ENCODE results near the gene CALB2.

Gene CALB2

DNA sequence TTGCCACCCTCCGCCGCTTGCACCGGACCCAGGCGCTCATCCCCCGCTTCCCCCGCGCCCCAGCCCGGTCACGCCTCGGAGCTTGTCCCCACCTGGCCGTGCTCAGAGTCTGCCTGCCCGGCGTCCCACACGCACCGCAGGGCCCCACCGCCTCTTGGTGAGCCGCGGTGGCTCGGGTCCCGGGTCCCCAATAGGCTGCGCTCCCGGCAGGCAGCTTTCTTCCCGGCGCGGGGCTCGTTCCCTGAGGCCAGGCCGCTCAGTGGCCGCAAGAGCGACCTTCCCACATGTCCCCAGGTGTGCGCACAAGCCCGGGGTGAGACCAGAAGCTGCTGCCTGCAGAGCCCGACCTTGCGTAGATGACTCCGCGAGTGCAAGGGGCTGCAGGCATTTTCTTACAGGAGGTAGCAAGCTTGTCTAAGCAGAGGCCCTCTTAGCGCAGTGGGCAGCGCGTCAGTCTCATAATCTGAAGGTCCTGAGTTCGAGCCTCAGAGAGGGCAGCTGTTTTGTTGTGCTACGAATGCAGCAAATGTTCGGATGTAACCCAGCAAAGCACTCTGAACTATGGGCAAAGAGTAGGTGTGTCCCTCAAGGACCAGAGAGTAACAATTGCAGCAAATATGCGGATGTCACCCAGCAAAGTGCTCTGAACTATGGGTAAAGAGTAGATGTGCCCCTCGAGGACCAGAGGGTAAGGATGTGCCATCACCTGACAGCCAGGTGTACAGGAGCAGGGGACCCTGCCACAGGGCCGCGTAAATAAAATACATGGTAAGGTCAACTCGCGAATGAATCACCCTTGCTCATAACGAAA, 67.8 kb downstream of the CALB2 start:
- peak in 3 of 56 donors; percentile 3 to 7 (median 4) for DNase-seq

DNA sequence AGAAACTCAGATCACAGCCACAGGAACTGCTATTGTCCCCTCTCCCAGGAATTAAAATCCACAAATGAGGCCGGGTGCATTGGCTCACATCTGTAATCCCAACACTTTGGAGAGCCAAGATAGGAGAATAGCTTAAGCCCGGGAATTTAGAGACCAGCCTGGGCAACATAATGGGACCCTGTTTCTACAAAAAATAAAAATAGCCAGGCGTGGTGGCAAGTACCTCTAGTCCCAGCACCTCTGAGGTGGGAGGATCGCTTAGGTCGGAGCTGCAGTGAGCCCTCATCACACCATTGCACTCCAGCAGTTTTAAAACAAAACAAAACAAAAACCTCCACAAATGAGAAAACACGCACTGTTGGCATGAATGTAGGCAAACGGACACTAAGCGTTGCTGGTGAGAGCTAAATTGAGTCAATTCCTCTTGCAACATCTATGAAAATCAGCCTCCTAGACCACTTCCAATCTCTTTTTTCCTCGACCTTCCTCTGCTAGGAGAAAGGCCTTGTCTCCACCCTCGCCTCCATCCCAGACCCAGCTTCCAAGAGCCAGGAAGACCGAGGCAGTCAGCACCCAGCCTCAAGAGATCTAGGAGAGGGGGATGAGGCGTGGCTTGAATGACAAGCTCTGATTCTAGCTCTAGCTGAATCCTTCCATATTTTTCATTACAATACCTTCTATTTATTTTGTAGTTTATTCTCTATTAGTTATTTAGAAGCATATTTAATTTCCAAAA, 68.5 kb downstream of the CALB2 start:
- DNase-seq = no peak

DNA sequence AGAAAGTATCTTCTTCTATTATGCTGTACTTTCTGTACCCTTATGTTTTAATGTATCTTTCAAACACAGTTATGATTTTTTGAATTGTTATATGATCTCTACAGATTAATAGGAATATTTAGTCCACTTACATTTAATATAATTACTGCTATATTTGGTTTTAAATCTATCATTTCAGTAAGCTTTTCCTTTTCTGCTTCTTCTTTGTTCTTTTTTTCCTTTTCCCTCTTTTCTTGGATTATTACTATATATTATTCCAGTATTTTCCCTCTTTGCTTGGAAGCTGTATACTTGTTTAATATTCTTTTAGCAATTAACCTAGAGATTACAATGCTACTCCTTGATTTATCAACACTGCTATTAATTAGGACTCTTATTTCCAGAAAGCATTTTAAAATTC, 69.9 kb downstream of the CALB2 start:
- no peak for DNase-seq

DNA sequence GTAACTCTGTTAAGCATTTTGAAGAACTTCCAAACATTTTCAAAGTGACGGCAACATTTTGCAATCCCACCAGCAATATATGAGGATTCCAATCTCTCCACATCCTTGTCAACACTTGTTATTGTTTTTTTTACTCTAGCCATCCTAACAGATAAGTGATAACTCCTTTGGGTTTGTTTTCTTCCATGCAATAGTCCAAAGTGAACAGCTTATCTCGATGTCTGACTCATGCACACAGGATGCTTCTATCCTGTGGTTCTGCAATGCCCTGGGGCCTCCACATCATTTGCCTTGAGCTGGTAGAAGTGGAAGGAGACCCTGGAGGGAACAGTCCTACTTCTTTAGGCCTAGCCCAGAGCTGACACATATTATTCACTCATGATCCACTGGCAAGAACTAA, 70.4 kb downstream of the CALB2 start:
- DNase-seq = no peak

DNA sequence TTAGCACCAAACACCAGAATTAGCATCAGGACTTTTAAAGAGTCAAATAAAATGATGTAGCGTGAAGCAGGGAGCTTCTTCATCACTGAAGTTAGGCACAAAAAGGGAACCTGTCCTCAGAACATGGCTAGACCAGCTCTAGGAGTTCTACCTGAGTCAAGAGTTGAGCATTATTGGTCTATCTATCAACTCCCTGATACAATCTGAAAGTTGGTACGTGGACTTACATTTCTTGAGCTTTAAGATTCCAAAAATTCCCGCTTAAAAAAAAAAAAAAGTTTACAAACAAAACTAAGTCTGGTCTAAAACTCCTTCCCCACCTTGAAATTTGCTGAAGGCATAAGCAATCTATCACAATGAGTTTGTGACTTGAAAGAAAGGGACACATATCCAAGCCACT, 71.1 kb downstream of the CALB2 start:
- no peak for DNase-seq

DNA sequence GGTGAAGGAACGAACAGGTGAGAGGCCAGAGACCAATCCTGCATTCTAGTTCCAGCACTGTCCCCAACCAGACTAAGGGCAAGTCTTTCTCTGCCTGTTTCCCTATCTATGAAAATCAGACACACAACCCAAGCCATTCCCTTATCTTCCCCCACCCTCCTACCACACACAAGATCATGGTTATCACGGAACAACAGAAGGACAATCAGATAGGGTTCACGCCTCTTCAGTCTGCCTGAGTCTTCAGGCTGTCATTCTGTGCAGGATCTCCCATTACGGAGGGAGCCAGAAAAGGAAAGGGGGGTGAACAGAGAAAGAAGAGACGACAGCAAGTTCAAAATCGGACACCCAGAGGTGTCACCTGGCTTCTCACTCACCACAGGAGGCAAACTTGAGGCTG, 72.2 kb downstream of the CALB2 start:
- no peak for DNase-seq

DNA sequence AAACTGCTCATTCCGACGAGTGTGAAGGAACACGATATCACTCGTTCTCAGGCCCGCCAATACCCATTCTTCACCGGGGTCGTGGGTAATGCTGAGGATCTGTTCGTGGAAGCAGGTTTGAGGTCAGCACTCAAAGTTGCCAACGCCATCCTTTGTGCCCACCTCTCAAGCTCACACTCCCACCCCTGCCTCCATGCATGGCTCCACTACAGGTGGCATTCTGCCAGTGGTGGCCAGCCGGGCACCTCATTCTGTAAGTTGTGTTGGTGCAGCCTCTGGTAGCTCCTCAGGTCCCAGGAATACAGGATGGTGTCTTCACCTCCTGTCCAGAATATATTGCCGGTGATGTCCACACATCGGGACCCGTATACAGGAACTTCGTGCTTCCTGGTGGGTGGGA, 72.7 kb downstream of the CALB2 start:
- DNase-seq = no peak

DNA sequence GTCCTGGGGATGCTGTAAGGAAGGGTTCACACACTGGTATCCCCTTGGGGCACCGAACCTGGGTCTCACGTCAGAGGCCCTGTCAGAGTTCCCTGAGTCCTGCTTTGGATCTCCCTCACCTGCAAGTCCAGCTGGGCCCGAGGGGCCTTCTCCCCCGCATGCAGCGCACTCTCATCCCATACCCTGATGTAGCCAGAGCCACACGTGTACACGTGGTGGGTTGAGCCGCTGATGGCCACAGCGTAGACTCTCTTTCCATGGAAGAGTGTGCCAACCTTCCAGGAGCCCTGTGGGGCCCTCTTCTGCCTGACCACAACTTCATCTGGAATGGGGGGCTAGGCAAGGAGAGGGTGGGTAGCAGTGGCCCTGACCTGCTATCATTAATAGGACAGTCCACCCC, 73.5 kb downstream of the CALB2 start:
- DNase-seq = no peak

DNA sequence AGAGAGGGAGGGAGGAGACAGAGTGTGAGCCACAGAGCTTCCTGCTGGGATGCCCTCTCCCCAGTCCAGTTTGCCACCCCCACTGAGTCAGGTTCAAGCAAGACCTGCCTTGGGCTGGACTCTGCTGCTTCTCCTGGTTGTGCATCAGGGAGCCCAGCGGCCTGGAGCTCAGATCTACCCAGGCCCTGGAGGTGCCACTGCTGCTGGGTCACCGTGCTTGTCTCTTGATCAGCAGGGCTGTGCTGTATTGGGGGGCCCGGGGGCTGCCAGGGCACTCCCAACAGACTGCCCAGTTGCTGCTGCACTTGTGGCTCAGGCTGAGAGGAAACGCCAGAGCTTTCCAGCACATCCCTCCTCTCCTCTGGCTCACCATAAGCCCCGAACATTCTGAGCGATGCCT, 74.4 kb downstream of the CALB2 start:
- DNase-seq = no peak

DNA sequence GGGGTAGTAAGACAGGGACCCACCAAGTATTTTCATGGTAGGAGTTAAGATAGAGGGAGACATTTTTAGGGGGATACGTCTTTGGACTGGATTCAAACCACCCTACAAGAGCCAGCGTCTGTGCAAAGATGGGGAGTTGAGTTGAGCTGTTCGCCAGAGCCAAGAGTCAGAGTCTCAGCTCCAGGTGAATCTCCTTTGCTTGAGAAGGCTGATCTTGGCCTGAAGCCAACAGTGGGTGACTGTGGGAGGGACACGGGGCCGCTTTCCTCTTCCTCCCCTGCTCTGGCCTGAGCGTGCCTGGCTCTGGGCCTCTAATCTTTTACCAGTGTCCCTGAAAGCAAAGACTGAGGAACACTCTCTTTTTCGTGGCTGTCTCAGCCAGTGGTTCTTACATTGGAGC, 78.0 kb downstream of the CALB2 start:
- no peak for DNase-seq

DNA sequence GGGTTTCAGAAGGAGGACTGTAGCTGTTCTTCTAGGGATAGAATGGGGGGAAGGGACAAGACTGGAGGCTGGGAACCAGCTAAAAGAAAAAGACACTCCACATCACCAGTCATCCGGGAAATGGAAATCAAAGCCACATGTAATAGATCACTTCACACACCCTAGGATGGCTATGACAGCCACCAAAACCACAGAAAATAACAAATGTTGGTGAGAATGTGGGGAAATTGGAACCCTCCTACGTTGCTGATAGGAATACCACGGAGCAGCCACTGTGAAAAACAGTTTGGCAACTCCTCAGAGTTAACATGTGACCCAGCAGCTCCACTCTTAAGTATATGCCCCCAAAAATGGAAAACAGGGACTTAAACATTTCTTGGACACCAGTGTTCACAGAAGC, 81.0 kb downstream of the CALB2 start:
- DNase-seq = no peak
